GM19463 (cell line): ENCODE results near the gene TP53BP2.

Source experiments
- ATAC-seq: cut with Tn5 transposase; IDR thresholded peaks from one replicate; pipeline ENCODE4 v1.9.1; 2021; ENCODE audit warnings: mild to moderate bottlenecking, moderate library complexity; ENCODE audit not compliant: unreplicated experiment

Gene TP53BP2

GRCh38 chr1:223802602-223803001 is 43.1 kb downstream of the TP53BP2 start:
- no peak for ATAC-seq

- no peak for ATAC-seq
Observed at GRCh38 chr1:223802032-223802431, 43.7 kb downstream of the TP53BP2 start.

GRCh38 chr1:223796210-223796609 is 49.5 kb downstream of the TP53BP2 start:
- ATAC-seq, result no peak

- no peak for ATAC-seq
Observed at GRCh38 chr1:223794136-223794880, 51.4 kb downstream of the TP53BP2 start.

- no peak for ATAC-seq
Observed at GRCh38 chr1:223793716-223794115, 52.0 kb downstream of the TP53BP2 start.

- no peak for ATAC-seq
Observed at GRCh38 chr1:223792046-223792445, 53.7 kb downstream of the TP53BP2 start.

GRCh38 chr1:223788746-223789415 is 56.9 kb downstream of the TP53BP2 start:
- no peak for ATAC-seq

GRCh38 chr1:223785808-223786207 is 59.9 kb downstream of the TP53BP2 start:
- no peak for ATAC-seq

GRCh38 chr1:223784541-223784940 is 61.2 kb downstream of the TP53BP2 start:
- no peak for ATAC-seq

- ATAC-seq, result no peak
Observed at GRCh38 chr1:223783676-223784075, 62.1 kb downstream of the TP53BP2 start.

- ATAC-seq, result no peak
Observed at GRCh38 chr1:223780949-223781348, 64.8 kb downstream of the TP53BP2 start.

- ATAC-seq, result no peak
Observed at GRCh38 chr1:223780318-223780717, 65.4 kb downstream of the TP53BP2 start.

- ATAC-seq, result no peak
Observed at GRCh38 chr1:223776826-223777454, 68.8 kb downstream of the TP53BP2 start.

- ATAC-seq, result no peak
Observed at GRCh38 chr1:223776075-223776814, 69.5 kb downstream of the TP53BP2 start.

- ATAC-seq, result no peak
Observed at GRCh38 chr1:223775711-223776074, 70.1 kb downstream of the TP53BP2 start.

GRCh38 chr1:223775054-223775453 is 70.7 kb downstream of the TP53BP2 start:
- ATAC-seq, result no peak

- ATAC-seq, result no peak
Observed at GRCh38 chr1:223774134-223774814, 71.5 kb downstream of the TP53BP2 start.

GRCh38 chr1:223772771-223773160 is 73.0 kb downstream of the TP53BP2 start:
- no peak for ATAC-seq

GRCh38 chr1:223771814-223772770 is 73.7 kb downstream of the TP53BP2 start:
- no peak for ATAC-seq

- no peak for ATAC-seq
Observed at GRCh38 chr1:223771469-223771813, 74.3 kb downstream of the TP53BP2 start.
